ACHN (cell line): ENCODE measurements around the gene TYMP.

Experiments used
- DNase-seq: peaks from one replicate; pipeline ENCODE4 v3.0.0-alpha.2; 2015
- in situ Hi-C: cut with HindIII; loops from 2 replicates; pipeline ENCODE4 v1.10.0; 2017; ENCODE audit warnings: low sequenced_read_pairs, low pct_ligation_motif_present, low pct_unique_long_range_greater_than_20kb

The TYMP gene

GRCh38 chr22:50516891-50517290 lies 12.9 kb downstream of the TYMP start:
- no peak for DNase-seq
- in situ Hi-C loops: no loop called here

- DNase-seq: no peak
- in situ Hi-C loops: no loop called here
Observed at GRCh38 chr22:50516068-50516467, 13.7 kb downstream of the TYMP start.

- no peak for DNase-seq
- in situ Hi-C loops: no loop called here
Observed at GRCh38 chr22:50513175-50513574, 16.6 kb downstream of the TYMP start.

- in situ Hi-C loops: no loop called here
- no peak for DNase-seq
Observed at GRCh38 chr22:50508897-50509296, 20.9 kb downstream of the TYMP start.

- in situ Hi-C loops: no loop called here
- DNase-seq: peak; percentile 93
Observed at GRCh38 chr22:50507991-50508884, 21.6 kb downstream of the TYMP start, which contains the start of gene NCAPH2. NCAPH2 (plus strand) TSS chr22:50508224; CDS start chr22:50508338, 114 bp downstream.

- peak; percentile 69 for DNase-seq
- in situ Hi-C loops: no loop called here
Observed at GRCh38 chr22:50507421-50507990, 22.3 kb downstream of the TYMP start, which contains the start of gene LMF2. LMF2 (minus strand) TSS chr22:50507702; CDS start chr22:50507675, 27 bp downstream.

GRCh38 chr22:50506611-50507420 lies 23.0 kb downstream of the TYMP start:
- in situ Hi-C loops: no loop called here
- no peak for DNase-seq

- no peak for DNase-seq
- in situ Hi-C loops: no loop called here
Observed at GRCh38 chr22:50505776-50506610, 23.8 kb downstream of the TYMP start.

GRCh38 chr22:50505276-50505775 lies 24.5 kb downstream of the TYMP start:
- DNase-seq: no peak
- in situ Hi-C loops: no loop called here

GRCh38 chr22:50504369-50505211 lies 25.2 kb downstream of the TYMP start:
- DNase-seq: no peak
- in situ Hi-C loops: no loop called here

GRCh38 chr22:50503475-50504145 lies 26.2 kb downstream of the TYMP start:
- DNase-seq: no peak
- in situ Hi-C loops: no loop called here

- in situ Hi-C loops: no loop called here
- DNase-seq: no peak
Observed at GRCh38 chr22:50502628-50503474, 27.0 kb downstream of the TYMP start.

- DNase-seq: no peak
- in situ Hi-C loops: no loop called here
Observed at GRCh38 chr22:50502096-50502495, 27.7 kb downstream of the TYMP start.

GRCh38 chr22:50500452-50500851 lies 29.4 kb downstream of the TYMP start:
- no peak for DNase-seq
- in situ Hi-C loops: no loop called here

- in situ Hi-C loops: no loop called here
- DNase-seq: peak; percentile 81
Observed at GRCh38 chr22:50498322-50498890, 31.4 kb downstream of the TYMP start.

GRCh38 chr22:50497093-50497492 lies 32.7 kb downstream of the TYMP start:
- in situ Hi-C loops: no loop called here
- DNase-seq: no peak
